Measurements from ENCODE around the gene XRCC4.
A peak's percentile ranks its signal among the peaks of the same experiment; 100 is the strongest.
"Not testable (repeated sequence)": the region's sequence is repeated elsewhere in the genome, so short reads cannot be mapped to it uniquely, and the experiment has no call there.

Gene XRCC4

DNA sequence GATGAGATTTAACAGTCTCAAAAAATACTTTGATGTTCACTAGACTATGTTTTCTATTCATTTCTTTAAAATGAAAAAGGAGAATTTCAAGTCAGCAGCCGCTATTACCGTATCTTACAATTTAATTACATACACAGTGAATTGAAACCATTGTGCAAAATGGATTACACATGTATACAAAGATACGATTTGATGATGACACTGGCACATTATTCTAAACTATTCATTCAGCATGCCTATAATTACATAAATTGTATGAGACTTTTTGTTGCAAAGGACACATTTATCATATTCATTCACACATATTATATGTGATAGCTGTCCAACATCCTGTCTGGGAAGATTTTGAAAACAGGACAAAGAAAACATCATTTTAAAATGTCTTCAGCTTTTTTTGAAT, 275.9 kb downstream of the XRCC4 start:
- DNase-seq (ENCODE audit: low read depth), result no peak

DNA sequence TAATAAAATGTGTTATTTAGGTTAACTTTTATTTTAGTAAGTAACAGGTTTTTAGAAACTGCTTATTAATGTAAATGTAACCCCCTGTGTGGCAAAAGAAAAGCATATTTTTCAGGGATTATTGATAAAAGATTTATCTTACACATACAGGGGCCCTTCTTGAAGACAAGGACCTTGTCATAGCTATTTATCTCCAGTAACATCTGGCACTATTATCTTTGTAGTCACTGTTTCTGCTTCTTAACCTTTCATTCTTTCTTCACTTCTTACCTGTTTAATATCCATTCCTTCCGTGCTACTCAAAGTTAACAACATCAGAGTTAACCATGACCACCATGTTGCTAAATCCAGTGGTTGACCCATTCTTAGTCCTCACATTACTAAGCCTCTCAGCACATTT, 276.4 kb downstream of the XRCC4 start:
- DNase-seq (ENCODE audit: low read depth), result no peak

DNA sequence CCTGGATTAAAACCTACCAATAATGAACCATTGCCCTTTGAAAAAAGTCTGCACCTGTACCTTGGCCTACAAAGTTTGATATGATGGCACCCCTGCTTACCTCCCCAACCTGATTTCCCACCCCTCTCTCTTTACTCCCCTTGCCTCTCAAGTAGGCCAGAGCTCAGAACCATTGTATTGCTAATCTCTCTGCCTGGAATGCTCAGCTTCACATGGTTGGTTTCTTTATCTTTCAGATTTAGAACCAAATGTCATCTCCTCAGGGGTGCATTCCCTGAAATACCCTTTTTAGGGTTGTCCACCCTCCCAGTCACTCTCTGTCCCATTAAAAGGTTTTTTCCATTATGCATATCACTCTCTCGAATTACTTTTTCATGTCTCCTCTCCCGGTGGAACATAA, 277.6 kb downstream of the XRCC4 start:
- DNase-seq (ENCODE audit: low read depth), result no peak

DNA sequence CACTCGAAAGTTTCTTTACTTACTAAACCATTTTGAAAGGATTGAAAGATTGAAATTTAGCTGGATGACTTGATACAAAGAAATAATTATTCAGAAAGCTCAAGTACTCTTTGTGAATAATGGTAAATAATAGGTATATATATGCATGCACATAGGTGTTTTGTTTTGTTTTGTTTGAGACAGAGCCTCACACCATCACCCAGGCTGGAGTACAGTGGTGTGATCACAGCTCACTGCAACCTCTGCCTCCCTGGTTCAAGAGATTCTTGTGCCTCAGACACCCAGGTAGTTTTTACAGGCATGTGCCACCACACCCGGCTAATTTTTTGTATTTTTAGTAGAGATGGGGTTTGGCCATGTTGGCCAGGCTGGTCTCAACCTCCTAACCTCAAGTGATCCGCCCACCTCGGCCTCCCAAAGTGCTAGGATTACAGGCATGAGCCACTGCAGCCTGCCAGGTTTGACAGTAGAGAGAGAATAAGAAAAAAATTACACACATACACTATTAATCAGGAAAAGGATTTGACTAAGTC, 278.2 kb downstream of the XRCC4 start:
- DNase-seq (ENCODE audit: low read depth), result not testable (repeated sequence)

DNA sequence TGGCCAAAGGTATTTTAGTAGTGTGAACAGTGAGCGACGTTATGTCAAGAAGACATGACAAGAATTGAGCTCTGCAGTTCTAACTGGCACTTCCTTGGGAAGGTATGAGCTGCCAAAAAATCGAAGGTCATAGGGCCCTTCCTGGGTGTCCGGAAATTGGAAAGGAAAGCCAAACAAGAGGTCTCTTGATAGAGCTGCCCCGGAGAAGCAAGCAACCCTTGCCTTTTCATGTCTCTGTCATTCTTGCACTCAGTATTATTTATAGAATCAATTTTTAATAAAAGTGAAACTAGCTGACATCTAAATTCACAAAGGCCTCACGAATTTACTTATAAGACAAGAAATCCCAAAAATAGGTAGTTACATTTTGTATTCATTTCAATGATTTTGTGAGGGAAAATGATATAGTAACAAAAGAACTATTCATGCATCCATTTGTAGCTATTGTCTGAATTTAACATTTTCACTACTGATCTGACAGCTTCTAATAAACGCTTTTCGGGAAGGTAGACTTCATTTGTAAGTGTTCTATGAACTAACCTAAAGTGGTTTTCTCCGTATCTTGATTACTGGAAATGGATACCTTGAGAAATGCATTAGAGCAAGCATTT, 280.4 kb downstream of the XRCC4 start:
- no peak for DNase-seq (ENCODE audit: low read depth)

DNA sequence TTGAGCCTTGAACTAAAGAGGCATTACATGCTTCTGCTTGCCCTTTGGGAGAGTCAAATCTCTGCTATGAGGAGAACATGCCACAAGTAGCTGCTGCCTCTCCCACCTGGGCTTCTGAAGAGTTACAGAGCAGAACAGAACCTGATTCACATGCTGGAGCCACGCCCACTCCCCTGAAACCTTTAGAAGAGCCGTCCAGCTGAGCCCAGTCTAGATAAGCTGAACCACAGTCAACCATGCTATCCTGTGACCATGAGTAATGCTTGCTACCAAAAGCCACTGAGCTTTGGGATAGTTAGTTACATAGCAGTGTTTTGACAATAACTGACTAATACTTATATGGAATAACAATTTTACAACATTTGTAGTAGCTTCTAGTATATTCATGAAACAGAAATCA, 283.2 kb downstream of the XRCC4 start:
- DNase-seq (ENCODE audit: low read depth), result no peak

DNA sequence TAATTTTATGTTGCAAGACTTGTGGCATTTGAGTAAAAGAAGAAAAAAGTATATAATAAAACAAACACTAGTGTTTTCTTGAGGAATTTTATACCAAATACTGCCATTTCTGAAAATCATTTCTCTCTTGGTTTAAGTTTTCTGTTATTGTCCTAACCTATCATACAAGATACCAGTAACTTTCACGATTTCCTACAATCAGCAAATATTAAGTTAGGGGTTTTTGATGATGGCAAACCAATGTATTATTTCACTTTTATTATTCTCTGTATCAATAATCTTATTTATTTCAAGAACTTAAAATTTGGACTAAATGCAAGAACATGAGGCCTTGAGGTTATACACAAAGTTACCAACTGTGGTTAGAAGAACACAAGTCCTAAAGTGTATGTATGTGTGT, 285.2 kb downstream of the XRCC4 start:
- DNase-seq (ENCODE audit: low read depth), result no peak

DNA sequence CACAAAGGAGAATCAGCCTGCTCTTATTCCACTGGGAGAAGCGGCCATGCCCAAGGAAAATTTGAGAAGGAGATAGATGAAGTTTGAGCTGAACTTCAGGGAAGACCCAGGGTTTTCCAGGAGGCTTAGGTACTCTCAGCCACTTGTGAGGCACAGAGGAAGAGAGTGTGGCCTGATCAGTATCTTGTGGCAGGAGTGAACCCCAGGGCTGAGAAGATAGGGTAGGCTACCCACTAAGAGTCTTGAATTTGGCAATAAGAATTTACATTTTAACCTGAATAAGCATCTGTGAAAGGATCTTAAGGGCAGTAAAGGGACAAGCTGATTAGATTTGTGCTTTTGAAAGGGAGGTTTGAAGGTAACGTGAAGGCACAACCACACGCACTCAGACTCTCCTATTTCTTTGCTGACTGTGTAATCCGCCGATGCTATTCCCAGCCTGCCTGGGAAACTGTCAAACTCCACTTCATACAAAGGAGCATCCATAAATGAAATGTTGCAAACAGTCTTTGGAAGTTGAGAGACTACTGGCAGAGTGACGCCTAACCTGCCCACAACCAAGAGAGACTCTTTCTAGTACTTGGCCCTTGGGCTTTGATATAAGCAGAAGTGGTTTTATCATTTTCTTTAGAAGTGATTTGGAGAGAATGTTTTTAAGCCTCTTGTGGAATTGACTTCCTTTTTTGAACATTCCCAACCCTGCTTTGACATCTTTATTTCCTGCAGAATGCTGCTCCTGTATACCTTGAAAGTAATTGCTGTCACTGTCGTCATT, 286.0 kb downstream of the XRCC4 start:
- no peak for DNase-seq (ENCODE audit: low read depth)

DNA sequence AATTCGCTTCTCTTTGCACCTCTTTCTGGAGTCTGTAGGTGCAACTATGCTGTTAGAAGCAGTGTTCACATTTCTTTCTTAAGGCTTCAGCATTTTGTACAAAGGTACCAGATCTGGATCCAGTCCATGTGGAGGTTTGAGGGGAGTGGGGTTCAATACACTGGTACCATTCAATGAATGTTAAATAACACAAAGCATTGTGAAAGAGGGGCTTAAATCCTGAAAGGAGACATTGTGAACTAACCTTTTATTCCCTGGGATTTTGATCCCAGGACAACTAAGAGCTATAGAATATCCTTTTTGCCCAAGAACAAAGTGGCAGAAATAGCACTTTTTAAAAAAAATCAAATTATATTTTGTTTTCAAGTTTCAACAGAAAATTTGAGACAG, 286.5 kb downstream of the XRCC4 start:
- DNase-seq (ENCODE audit: low read depth), result no peak

DNA sequence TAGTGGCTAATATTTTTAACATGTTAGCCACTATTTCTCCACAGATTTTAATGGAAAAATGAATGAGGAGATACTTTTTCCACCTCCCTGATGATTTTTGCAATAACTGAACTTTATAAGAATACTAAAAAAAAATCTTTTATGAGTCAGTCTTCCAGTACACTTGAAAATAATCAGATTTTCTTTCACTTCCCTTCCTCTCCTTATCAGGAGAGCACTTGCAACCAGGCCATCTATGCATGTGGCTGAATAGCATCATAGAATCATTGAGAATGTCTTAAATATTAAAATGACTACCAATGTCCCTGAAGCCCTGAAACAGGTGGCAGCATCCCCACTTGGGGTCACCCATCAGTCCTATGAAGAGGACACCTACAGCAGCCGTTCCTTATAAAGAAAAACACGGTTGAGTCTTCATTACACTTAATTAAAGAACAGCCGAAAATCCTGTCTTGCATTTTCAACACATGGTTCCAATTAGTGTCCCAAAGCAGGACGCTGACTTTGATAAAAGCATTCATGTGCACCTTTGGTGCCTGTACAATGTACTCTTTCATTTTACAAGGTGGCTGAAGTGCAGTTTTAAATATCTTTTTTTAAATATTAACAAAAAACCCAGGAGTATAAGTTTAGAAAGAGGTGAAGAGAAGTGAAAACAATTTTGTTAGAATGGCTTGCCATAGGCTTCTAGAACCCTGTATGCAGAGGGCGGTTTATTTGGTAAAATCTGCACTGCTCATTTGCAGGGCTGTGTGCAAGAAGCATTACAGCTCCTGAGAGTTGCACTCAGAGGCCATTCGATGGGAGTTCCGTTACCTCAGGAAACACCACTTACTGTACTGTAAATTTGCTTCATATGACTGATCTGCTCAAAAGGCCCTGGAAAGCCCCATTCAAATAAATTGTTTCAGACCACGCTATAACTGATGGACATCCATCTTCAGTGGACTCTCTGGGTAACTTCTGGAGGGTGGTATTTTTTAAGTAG, 287.3 kb downstream of the XRCC4 start:
- no peak for DNase-seq (ENCODE audit: low read depth)

DNA sequence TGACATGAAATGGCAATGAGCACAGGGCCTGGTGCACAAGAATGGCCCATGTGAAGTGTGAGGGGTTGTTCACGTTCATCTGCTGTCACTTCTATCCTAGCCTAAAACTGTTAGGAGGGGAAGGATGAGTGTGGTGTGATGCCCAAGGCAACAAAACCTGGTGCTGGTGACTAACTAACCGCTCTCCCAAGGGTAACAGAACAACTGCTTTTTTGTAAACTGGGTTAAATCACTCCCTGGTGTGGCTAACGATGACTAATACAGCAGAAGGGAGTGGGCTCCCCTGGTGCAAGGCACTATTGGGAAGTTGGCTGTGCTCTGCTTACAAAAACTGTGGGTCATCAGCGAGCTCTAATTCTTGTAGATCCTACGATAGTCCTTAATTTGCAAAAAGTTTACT, 291.0 kb downstream of the XRCC4 start:
- peak; percentile 92 for DNase-seq (ENCODE audit: low read depth)

DNA sequence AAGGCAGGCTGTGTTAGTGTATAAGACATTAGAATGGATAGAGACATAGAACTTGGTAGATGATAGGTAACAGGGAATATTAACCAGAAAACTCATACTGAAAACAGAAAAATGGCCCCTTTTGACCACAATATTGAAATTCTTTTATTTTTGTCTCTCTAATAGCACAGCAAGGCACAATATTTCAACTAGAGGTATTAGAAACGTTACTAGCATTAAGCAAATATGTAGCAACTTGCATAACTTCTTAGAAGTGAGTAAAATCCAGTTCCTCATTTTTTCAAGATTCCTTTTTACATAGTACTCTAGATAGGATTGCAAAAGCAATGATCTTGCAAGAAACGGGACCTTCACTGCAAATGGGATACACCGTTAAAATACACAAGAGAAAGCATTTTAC, 291.5 kb downstream of the XRCC4 start:
- no peak for DNase-seq (ENCODE audit: low read depth)

DNA sequence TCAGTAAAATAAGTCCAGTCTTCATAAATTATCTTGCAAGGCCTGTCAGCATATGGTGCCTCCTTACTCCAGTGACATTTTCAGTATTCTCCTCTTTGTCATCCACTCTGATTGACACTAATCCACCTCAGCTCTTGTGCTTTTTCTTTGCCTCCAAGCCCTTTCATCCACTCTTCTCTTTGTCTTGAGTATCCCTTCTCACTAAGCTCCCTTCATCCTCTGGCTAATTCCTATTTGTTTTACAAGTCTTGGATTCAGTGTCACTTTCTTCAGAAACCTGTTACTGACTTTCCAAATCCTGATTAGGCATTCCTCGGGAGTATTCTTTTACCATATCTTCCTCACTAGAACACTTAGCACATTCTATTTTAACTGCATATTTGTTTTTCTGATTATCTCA, 293.6 kb downstream of the XRCC4 start:
- DNase-seq (ENCODE audit: low read depth), result no peak

DNA sequence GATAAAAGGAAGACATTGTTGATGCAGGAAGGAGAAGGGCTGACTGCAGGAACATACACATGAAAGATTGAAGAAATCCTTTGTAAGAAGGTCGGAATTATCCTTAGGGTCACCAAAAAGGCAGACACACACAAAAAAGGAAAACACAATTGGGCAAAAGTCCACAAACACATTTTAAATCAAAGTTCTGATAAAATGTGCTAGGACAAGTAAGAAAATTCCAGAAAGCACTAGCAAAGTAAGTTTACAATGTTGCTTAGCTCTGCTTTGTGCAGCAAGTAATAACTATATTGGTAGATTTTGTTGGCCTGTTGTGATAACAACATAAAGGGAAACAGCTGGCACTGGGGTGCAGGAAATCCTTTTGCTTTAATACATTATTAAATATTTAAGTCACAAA, 294.4 kb downstream of the XRCC4 start:
- DNase-seq (ENCODE audit: low read depth), result no peak

DNA sequence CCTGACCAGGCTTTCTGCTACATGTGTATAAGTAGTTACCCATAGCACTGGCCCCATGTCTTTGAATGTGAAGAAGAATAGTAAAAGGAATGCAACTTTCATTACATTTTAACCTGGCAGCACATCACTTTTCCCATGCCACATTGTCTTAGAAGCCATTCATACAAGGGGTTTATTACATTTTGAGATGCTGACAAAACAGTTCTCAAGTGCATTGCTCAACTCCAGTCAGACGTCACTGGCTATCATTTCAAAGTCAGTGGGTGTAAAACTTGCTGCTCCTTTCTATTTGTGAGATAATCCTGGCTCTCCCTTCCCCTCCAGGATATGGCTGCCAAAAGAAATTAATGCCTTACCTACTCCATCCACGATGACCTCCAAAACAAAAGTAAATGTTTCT, 297.2 kb downstream of the XRCC4 start:
- DNase-seq (ENCODE audit: low read depth), result peak; percentile 51

DNA sequence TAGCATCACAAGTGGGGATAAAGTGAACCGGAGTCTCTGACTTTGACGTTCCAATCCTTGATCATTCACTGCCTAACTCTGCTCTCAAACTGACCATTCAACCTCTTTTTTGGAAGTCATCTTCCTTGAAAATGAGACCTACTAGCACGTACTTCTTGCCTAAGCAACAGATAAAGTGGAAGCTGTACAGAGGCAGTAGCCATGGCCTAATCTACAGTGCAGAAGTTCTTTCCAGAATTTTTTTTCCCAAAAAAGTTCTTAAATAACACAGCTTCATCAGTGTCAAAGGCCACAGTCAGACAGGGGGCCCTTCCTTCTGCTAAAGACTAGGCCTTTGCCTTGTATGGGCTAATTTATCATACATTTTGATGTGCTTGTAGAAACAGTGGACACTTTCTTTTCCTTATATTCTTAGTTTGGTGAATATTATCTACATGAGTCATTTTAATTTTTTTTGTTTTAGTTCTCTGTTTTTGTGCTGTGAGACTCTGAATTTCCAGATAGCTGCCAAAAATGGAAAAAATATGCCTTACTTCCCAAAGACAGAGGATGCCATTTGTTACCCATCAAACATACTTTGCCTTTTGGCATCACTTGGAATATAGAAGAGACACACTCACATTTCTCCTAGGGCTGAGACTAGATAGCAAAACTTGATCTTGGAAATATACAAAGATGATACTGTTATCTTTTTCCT, 297.9 kb downstream of the XRCC4 start:
- DNase-seq (ENCODE audit: low read depth), result peak; percentile 24

DNA sequence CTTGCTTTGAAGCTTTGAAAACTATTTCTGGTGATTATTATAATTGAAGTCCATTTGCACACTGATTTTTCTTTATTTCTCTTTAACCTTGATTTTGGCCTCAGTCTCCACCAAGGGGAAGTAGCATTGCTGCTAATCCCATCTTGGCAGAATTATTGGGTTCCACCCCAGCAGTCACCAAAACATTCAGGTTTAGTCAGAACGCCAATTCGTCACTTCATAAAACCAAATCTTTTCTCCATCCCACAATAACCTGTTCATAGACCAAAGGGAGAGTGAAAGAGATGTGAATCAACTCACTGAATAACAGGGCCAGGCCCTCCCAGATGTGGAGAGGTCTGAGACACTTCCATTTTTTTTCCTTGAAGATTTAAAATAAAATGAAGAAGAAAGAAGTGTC, 299.1 kb downstream of the XRCC4 start:
- DNase-seq (ENCODE audit: low read depth), result no peak

DNA sequence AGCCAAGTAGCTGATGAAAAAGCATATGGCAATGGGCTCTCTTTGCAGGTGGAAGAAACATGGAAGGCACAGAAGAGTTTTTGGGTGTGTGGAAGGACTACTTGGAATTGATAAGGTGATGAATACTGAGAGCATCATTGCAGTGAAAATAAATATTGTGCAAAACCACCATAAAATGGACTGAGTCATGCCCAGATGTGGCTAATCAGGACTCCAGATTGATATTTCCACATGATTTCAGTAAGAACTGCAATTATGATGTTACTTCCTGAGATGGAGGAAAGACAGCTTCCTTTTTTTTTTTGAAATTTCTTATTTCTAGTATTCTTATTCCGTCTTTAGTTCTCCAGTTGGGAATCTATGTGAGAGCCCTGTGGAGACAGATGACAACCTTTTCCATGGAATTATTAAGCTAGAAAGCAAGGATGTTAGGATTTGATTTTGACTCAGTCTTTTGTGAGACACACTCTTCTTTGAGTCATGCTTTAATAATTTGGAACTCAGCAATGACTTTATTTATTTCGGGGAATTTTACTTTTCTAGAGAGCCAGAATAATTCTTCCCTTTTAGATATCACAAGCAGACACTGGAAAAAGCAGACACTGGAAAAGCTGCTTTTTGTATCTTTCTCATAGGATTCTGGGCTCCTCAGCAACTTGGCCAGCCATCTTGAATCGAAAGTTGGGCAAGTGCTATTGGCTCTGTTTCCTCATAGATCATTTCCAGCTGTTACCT, 300.0 kb downstream of the XRCC4 start:
- peak; percentile 63 for DNase-seq (ENCODE audit: low read depth)

DNA sequence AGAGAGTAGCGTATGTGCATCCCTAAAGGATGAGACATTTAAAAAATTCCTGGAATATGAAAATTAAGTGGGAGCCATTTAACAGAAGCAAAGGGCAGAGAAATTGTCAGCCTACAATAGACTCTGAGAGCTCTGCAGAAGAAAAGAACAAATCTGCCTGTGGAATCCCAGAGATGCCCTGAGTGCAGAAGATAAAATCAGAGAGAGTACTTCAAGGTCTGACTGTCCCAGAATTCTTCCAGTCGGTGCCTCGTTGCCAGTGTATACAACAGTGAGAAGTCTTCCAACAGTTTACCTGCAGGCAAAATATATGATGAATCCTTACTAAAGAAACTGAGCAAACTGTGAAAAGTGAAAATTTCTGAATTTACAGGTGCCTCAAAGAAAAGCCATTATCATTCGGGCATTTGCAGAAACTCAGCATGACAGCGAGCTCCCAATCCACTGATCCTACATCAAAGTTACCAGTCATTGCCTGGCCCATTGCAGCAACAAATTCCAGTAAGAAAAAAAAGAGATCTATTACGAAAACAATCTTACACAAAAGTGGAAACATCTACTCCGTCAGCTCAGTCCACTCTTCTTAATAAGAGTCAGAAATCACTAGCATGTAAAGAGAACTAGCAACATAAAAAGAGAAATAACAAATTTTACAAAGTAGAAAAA, 301.4 kb downstream of the XRCC4 start:
- DNase-seq (ENCODE audit: low read depth), result no peak

DNA sequence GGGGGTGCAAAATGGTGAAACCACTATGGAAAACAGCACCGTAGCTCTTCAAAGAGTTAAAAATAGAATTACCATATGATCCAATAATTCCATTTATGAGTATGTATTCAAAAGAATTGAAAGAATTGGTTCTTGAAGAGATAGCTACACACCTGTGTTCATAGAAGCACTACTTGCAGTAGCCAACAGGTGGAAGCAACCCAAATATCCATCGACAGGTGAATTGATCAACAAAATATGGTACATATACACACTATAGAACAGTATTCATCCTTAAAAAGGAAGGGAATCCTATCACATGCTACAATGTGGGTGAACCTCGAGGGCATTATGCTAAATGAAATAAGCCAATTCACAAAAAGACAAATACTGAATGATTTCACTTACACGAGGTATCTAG, 308.5 kb downstream of the XRCC4 start:
- no peak for DNase-seq (ENCODE audit: low read depth)

DNA sequence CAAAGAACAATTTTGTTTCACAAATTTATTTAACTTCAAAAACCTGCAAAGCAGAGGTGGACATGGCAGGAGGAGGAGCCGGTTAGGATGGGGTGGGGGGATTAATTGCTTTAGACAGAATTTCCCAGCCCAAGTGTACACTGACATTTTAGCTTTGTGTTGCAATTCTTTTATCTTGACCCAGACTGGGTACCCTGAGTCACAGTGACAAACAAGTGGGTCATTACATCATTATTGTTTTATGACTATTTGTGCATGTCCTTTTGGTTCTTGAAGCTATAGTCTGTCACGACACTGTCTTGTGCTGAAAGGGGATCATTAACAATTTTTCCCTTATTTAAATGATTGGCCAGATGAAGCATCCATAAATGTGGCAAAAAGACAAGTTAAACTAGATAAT, 309.7 kb downstream of the XRCC4 start:
- no peak for DNase-seq (ENCODE audit: low read depth)
